H9 (cell line): ENCODE results near the gene ACTN4. TPM values are rescaled to one million over a fixed set of nuclear protein-coding genes. Genes with fewer than 3 reads are reported as not detected.

Experiments used
- DNase-seq: peaks from one replicate; pipeline ENCODE4 v3.0.0-alpha.2; 2017
- H2AFZ ChIP-seq: one replicate; pipeline ENCODE4 v1.6.1; 2013; ENCODE audit warnings: mild to moderate bottlenecking, low read length, control low read depth, moderate library complexity
- H2AK5ac ChIP-seq: 2 replicates; pipeline ENCODE4 v1.6.1; 2013; ENCODE audit warnings: low read length, control low read depth, mixed read lengths; ENCODE audit not compliant: insufficient read length
- H2BK120ac ChIP-seq: one replicate; pipeline ENCODE4 v1.6.1; 2013; ENCODE audit warnings: low read depth, mild to moderate bottlenecking, low read length, control low read depth, inconsistent platforms; ENCODE audit not compliant: poor library complexity, severe bottlenecking
- H2BK12ac ChIP-seq: 2 replicates; pipeline ENCODE4 v1.6.1; 2013; ENCODE audit warnings: low read length, control low read depth, mixed read lengths, low read depth; ENCODE audit not compliant: insufficient read length
- H2BK15ac ChIP-seq: 2 replicates; pipeline ENCODE4 v1.6.1; 2013; ENCODE audit warnings: low read depth, low read length, control low read depth
- H2BK20ac ChIP-seq: one replicate; pipeline ENCODE4 v1.6.1; 2013; ENCODE audit warnings: low read depth, mild to moderate bottlenecking, low read length, control low read depth, inconsistent platforms; ENCODE audit not compliant: poor library complexity, severe bottlenecking
- H2BK5ac ChIP-seq: 2 replicates; pipeline ENCODE4 v1.6.1; 2013; ENCODE audit warnings: low read length, control low read depth, mixed read lengths; ENCODE audit not compliant: insufficient read length
- H3K14ac ChIP-seq: 2 replicates; pipeline ENCODE4 v1.6.1; 2013; ENCODE audit warnings: low read length, control low read depth; ENCODE audit not compliant: insufficient read depth
- H3K18ac ChIP-seq: 2 replicates; pipeline ENCODE4 v1.6.1; 2013; ENCODE audit warnings: low read depth, mild to moderate bottlenecking, mixed read lengths, low read length, control low read depth; ENCODE audit not compliant: insufficient read length
- H3K23ac ChIP-seq: 2 replicates; pipeline ENCODE4 v1.6.1; 2013; ENCODE audit warnings: low read length, control low read depth, mixed read lengths, low read depth; ENCODE audit not compliant: insufficient read length
- H3K23me2 ChIP-seq: 2 replicates; pipeline ENCODE4 v1.6.1; 2013; ENCODE audit warnings: low read depth, mild to moderate bottlenecking, mixed read lengths, low read length, control low read depth; ENCODE audit not compliant: insufficient read length, poor library complexity, severe bottlenecking
- H3K27ac ChIP-seq: 2 replicates; pipeline ENCODE4 v1.5.1; 2013; ENCODE audit warnings: low read length, control low read depth, mixed read lengths, low read depth; ENCODE audit not compliant: insufficient read length
- H3K27me3 ChIP-seq: 2 replicates; pipeline ENCODE4 v1.6.1; 2013; ENCODE audit warnings: low read length, control low read depth, inconsistent platforms; ENCODE audit not compliant: insufficient read depth
- H3K4ac ChIP-seq: 2 replicates; pipeline ENCODE4 v1.6.1; 2013; ENCODE audit warnings: low read depth, mild to moderate bottlenecking, control low read depth, inconsistent platforms, low read length, moderate library complexity
- H3K4me1 ChIP-seq: 2 replicates; pipeline ENCODE4 v1.6.1; 2013; ENCODE audit warnings: low read length, control low read depth, inconsistent platforms; ENCODE audit not compliant: insufficient read depth
- H3K4me2 ChIP-seq: 2 replicates; pipeline ENCODE4 v1.6.1; 2013; ENCODE audit warnings: low read length, control low read depth, mixed read lengths; ENCODE audit not compliant: insufficient read length, insufficient read depth
- H3K56ac ChIP-seq: 2 replicates; pipeline ENCODE4 v1.6.1; 2013; ENCODE audit warnings: low read depth, mild to moderate bottlenecking, mixed read lengths, low read length, control low read depth; ENCODE audit not compliant: insufficient read length
- H3K79me1 ChIP-seq: 2 replicates; pipeline ENCODE4 v1.6.1; 2013; ENCODE audit warnings: low read depth, mild to moderate bottlenecking, moderate library complexity, low read length, control low read depth, inconsistent platforms; ENCODE audit not compliant: insufficient read depth, poor library complexity, severe bottlenecking
- H3K79me2 ChIP-seq: 2 replicates; pipeline ENCODE4 v1.6.1; 2013; ENCODE audit warnings: low read length, control low read depth, inconsistent platforms; ENCODE audit not compliant: insufficient read depth
- H3K9ac ChIP-seq: 2 replicates; pipeline ENCODE4 v1.6.1; 2013; ENCODE audit warnings: low read length, control low read depth, mixed read lengths; ENCODE audit not compliant: insufficient read length; ENCODE audit errors: extremely low read depth
- H3K9me3 ChIP-seq: one replicate; pipeline ENCODE4 v1.6.1; 2013; ENCODE audit warnings: low read depth, low read length, inconsistent platforms; ENCODE audit not compliant: control insufficient read depth
- H3T11ph ChIP-seq: one replicate; pipeline ENCODE4 v1.6.1; 2013; ENCODE audit warnings: mild to moderate bottlenecking, low read length, control low read depth, inconsistent platforms
- H4K20me1 ChIP-seq: one replicate; pipeline ENCODE4 v1.6.1; 2013; ENCODE audit not compliant: control insufficient read depth, insufficient read length, insufficient read depth
- H4K5ac ChIP-seq: 2 replicates; pipeline ENCODE4 v1.6.1; 2013; ENCODE audit warnings: low read depth, mild to moderate bottlenecking, mixed read lengths, low read length, control low read depth; ENCODE audit not compliant: insufficient read length
- H4K8ac ChIP-seq: replicated peaks from 2 replicates; pipeline ENCODE4 v1.6.1; 2013; ENCODE audit warnings: low read length, control low read depth, mixed read lengths, low read depth; ENCODE audit not compliant: insufficient read length
- H4K91ac ChIP-seq: 2 replicates; pipeline ENCODE4 v1.6.1; 2013; ENCODE audit warnings: low read depth, mild to moderate bottlenecking, moderate library complexity, mixed read lengths, low read length, control low read depth; ENCODE audit not compliant: insufficient read length
- H3K27ac Mint-ChIP-seq, 3 experiments: 2 replicates in 2 of 3; 3 replicates in 1 of 3; pipeline ENCODE4 v1.8.0; 2020 to 2021; ENCODE audit warnings: mixed read lengths in 3 of 3, mild to moderate bottlenecking in 1 of 3, moderate library complexity in 1 of 3
- H3K27me3 Mint-ChIP-seq: 2 replicates; pipeline ENCODE4 v1.8.0; 2021; ENCODE audit warnings: low read depth, mild to moderate bottlenecking, moderate library complexity, mixed read lengths
- H3K36me3 Mint-ChIP-seq, 3 experiments: 2 replicates in 2 of 3; 3 replicates in 1 of 3; pipeline ENCODE4 v1.8.0; 2020 to 2021; ENCODE audit warnings: low read depth in 3 of 3, mixed read lengths in 3 of 3; ENCODE audit not compliant: insufficient read depth in 1 of 3
- H3K4me1 Mint-ChIP-seq, 2 experiments: 2 replicates each; pipeline ENCODE4 v1.8.0; 2020; ENCODE audit warnings: mixed read lengths in 2 of 2
- H3K4me3 Mint-ChIP-seq, 2 experiments: 2 replicates in 1 of 2; 3 replicates in 1 of 2; pipeline ENCODE4 v1.8.0; 2020 to 2021; ENCODE audit warnings: mild to moderate bottlenecking in 2 of 2, mixed read lengths in 2 of 2, moderate library complexity in 1 of 2
- H3K9me3 Mint-ChIP-seq, 2 experiments: 2 replicates in 1 of 2; 3 replicates in 1 of 2; pipeline ENCODE4 v1.8.0; 2020; ENCODE audit warnings: mild to moderate bottlenecking in 2 of 2, mixed read lengths in 2 of 2, moderate library complexity in 1 of 2
- WGBS: extraction: QIAGEN DNeasy Blood & Tissue Kit; methylation state at CpG from one replicate; pipeline ENCODE4 v1.1.7; 2013; ENCODE audit warnings: missing lambda C conversion rate, low lambda C conversion rate, mixed read lengths; ENCODE audit not compliant: insufficient read length; ENCODE audit errors: extremely low coverage; 5-methylcytosine and 5-hydroxymethylcytosine counted together
- total RNA-seq: library from RNA; stranded (reverse); gene quantifications from 2 replicates; pipeline ENCODE4 v1.2.1, GENCODE V29; 2021
- TF ChIP-seq, protein P1 (sequence below): fragments of 200-600 bp; sonication (generic); conservative IDR thresholded peaks from 3 replicates; pipeline ENCODE4 v1.8.0; 2021; ENCODE audit warnings: antibody characterized with exemption, mild to moderate bottlenecking

The ACTN4 gene
- total RNA-seq, 1 experiment from 2014 or later, result 369 TPM

DNA sequence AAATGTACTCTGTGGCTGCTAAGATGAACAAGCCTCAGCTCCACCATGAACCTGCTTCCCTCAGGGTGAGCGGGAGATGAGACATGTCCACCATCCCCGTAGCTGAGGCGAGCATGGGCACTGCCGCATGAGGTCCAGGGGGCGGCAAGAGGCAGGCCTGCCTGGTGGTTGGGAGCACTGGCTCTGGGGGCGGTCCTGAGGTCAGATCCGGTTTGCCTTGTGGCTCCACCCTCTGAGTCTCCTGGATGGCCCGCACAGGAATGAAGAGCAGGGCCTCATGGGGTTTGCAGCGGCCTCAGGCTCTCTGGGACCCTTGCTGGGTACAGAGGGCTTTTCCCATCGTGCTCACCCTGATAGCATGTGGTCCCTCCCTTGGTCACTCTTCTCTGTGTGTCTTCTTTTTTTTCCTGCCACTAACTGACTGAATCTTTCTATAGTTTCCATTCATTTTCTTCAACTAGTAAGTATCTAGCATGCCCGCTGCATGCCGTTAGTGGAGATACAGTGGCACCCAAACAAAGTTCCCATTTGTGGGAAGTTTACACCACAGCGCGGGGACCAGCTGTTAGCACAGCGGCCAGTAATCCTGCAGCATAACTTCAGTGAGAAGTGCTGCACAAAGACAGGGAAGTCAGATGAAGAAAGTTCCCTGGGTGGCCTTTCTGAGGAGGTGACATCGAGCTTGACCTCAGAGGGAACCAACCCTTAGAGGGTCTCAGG, 59.5 kb downstream of the ACTN4 start:
- H3K23ac ChIP-seq, result no peak overlapping the region
- no peak overlapping the region for H3K18ac ChIP-seq
- no peak overlapping the region for H3K4ac ChIP-seq
- no peak overlapping the region for H2AFZ ChIP-seq
- no peaks in the 10 kb centered on the region for H3K23me2 ChIP-seq
- H4K8ac ChIP-seq, result no peak overlapping the region
- Mint-ChIP-seq H3K4me1 (0 out of 4 replicates have a peak, but pooled peaks cover 0 to 2% of the 10 kb centered on the region in 2 experiments), H3K4me3 (no peak overlapping the region), H3K9me3 (no peaks in the 10 kb centered on the region; a peak in 1 of 5 replicates), H3K36me3 (peaks cover 48 to 93% (median 78%) of the 10 kb centered on the region in 3 experiments), H3K27me3 (no peaks in the 10 kb centered on the region; the same call in 1 of the 2 replicates), H3K27ac (peak overlapping the region; percentile 27 to 89 (median 71); a peak in 3 of 7 replicates)
- no peaks in the 10 kb centered on the region for H3K9me3 ChIP-seq
- H2BK5ac ChIP-seq, result no peak overlapping the region
- H2BK20ac ChIP-seq, result no peak overlapping the region
- H2BK15ac ChIP-seq, result no peak overlapping the region
- no peak overlapping the region for H2BK12ac ChIP-seq
- no peak overlapping the region for H4K5ac ChIP-seq
- no peaks in the 10 kb centered on the region for H3K27me3 ChIP-seq
- no peak overlapping the region for H2AK5ac ChIP-seq
- H3K79me1 ChIP-seq, result no peaks in the 10 kb centered on the region
- no peak overlapping the region for H2BK120ac ChIP-seq
- no peak overlapping the region for H3K27ac ChIP-seq
- H3K9ac ChIP-seq, result no peak overlapping the region
- no CpG with 5 or more reads among the region's 16 CpGs for WGBS
- H3K14ac ChIP-seq, result no peak overlapping the region
- no peak overlapping the region for H3T11ph ChIP-seq
- peak; percentile 48 for DNase-seq
- H3K4me2 ChIP-seq, result no peak overlapping the region
- no peak overlapping the region for H3K56ac ChIP-seq
- no peaks in the 10 kb centered on the region for H4K20me1 ChIP-seq
- H4K91ac ChIP-seq, result no peak overlapping the region
- H3K4me1 ChIP-seq, result no peaks in the 10 kb centered on the region
- H3K79me2 ChIP-seq, result no peaks in the 10 kb centered on the region
- TF ChIP-seq, protein P1, sequence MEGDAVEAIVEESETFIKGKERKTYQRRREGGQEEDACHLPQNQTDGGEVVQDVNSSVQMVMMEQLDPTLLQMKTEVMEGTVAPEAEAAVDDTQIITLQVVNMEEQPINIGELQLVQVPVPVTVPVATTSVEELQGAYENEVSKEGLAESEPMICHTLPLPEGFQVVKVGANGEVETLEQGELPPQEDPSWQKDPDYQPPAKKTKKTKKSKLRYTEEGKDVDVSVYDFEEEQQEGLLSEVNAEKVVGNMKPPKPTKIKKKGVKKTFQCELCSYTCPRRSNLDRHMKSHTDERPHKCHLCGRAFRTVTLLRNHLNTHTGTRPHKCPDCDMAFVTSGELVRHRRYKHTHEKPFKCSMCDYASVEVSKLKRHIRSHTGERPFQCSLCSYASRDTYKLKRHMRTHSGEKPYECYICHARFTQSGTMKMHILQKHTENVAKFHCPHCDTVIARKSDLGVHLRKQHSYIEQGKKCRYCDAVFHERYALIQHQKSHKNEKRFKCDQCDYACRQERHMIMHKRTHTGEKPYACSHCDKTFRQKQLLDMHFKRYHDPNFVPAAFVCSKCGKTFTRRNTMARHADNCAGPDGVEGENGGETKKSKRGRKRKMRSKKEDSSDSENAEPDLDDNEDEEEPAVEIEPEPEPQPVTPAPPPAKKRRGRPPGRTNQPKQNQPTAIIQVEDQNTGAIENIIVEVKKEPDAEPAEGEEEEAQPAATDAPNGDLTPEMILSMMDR, result no peak
